NCI-H524 treated with DMSO at 0.1 percent for 48 hours (cell line): ENCODE results near the gene SYS1.

Experiments used
- DNase-seq: peaks from one replicate; lab custom pipeline; 2025; lab: John Stamatoyannopoulos, UW

The SYS1 gene

GRCh38 chr20:45362804-45363610 lies at the start of gene SYS1:
Gene SYS1 (plus strand): TSS chr20:45363156. CDS start chr20:45363532, 376 bp downstream.
- DNase-seq: peak; percentile 95

GRCh38 chr20:45313943-45314342 lies 49.0 kb upstream of the SYS1 start:
- no peak for DNase-seq

- DNase-seq: no peak
Measured at GRCh38 chr20:45315672-45316071, 47.3 kb upstream of the SYS1 start.

- no peak for DNase-seq
Measured at GRCh38 chr20:45316150-45317080, 46.5 kb upstream of the SYS1 start.

- no peak for DNase-seq
Measured at GRCh38 chr20:45317826-45318225, 45.1 kb upstream of the SYS1 start.

GRCh38 chr20:45318386-45318939 lies 44.5 kb upstream of the SYS1 start:
- no peak for DNase-seq

- DNase-seq: no peak
Measured at GRCh38 chr20:45318948-45319347, 44.0 kb upstream of the SYS1 start.

- DNase-seq: no peak
Measured at GRCh38 chr20:45320948-45321595, 41.9 kb upstream of the SYS1 start.

- no peak for DNase-seq
Measured at GRCh38 chr20:45322952-45323383, 40.0 kb upstream of the SYS1 start.

- DNase-seq: no peak
Measured at GRCh38 chr20:45323731-45324130, 39.2 kb upstream of the SYS1 start.

- DNase-seq: no peak
Measured at GRCh38 chr20:45325371-45325770, 37.6 kb upstream of the SYS1 start.

GRCh38 chr20:45328451-45328850 lies 34.5 kb upstream of the SYS1 start:
- peak; percentile 59 for DNase-seq

- no peak for DNase-seq
Measured at GRCh38 chr20:45329497-45330319, 33.2 kb upstream of the SYS1 start.

GRCh38 chr20:45330476-45330875 lies 32.5 kb upstream of the SYS1 start:
- no peak for DNase-seq

GRCh38 chr20:45336530-45337366 lies 26.2 kb upstream of the SYS1 start:
- DNase-seq: no peak

GRCh38 chr20:45337367-45338120 lies 25.4 kb upstream of the SYS1 start:
- DNase-seq: no peak

GRCh38 chr20:45338121-45339030 lies 24.6 kb upstream of the SYS1 start:
- DNase-seq: no peak

GRCh38 chr20:45339084-45339483 lies 23.9 kb upstream of the SYS1 start:
- no peak for DNase-seq
